H1 (cell line): ENCODE results near the gene HDAC9. TPM values are rescaled to one million over a fixed set of nuclear protein-coding genes. Genes with fewer than 3 reads are reported as not detected.

ENCODE experiments used
- ATF3 ChIP-seq: IDR thresholded peaks from 2 replicates; pipeline ENCODE4 v1.6.1; 2011; ENCODE audit warnings: low read depth, mild to moderate bottlenecking, low read length; ENCODE audit not compliant: insufficient read depth
- BRCA1 ChIP-seq: IDR thresholded peaks from 2 replicates; pipeline ENCODE4 v1.6.1; 2012; ENCODE audit warnings: low read depth, low read length, improper control_type of control experiment
- GABPA ChIP-seq: IDR thresholded peaks from 2 replicates; pipeline ENCODE4 v1.6.1; 2011; ENCODE audit warnings: mild to moderate bottlenecking, low read length, moderate library complexity, borderline replicate concordance; ENCODE audit not compliant: insufficient read depth
- HDAC2 ChIP-seq, 2 experiments: fragments of 300-600 bp in 1 of 2; sonication (generic) in 1 of 2; IDR thresholded peaks; 2 replicates each; pipeline ENCODE4 v1.6.1; 2011 to 2012; ENCODE audit warnings: low read depth in 2 of 2, low read length in 2 of 2, mild to moderate bottlenecking in 2 of 2, moderate library complexity in 2 of 2, borderline replicate concordance in 1 of 2, inconsistent platforms in 1 of 2
- SIN3A ChIP-seq, 2 experiments: IDR thresholded peaks in 1 of 2; conservative IDR thresholded peaks in 1 of 2; 2 replicates each; pipeline ENCODE4 v1.6.1; 2011 to 2012; ENCODE audit warnings: low read length in 2 of 2, improper control_type of control experiment in 1 of 2, low read depth in 1 of 2, mild to moderate bottlenecking in 1 of 2
- polyA plus RNA-seq, 7 experiments: library from polyadenylated mRNA; depleted of rRNA in 3 of 7; stranded (reverse) in 5 of 7; unstranded in 2 of 7; fragments of >200 nt in 5 of 7; fragments of 200-250 nt in 2 of 7; gene quantifications; 1 replicate in 5 of 7; 2 replicates in 1 of 7; 4 replicates in 1 of 7; pipeline versions ENCODE4 v1.2.1 to v1.2.3, GENCODE V29; 2011 to 2013; ENCODE audit warnings: missing spikeins in 2 of 7, mixed read lengths in 2 of 7
- total RNA-seq: library from RNA; stranded (reverse); fragmentation: NEBNext Ultra II Directional; extraction: Animal tissue kit (Norgen Biotek cat#: 25700); gene quantifications from 2 replicates; pipeline ENCODE4 v1.2.1, GENCODE V29; 2021

HDAC9 gene
- total and polyA plus RNA-seq, 2 of the 8 experiments (the other 6 are each of a cell fraction or from before 2014, with no cell fraction given): 9.5 to 13.1 TPM

DNA sequence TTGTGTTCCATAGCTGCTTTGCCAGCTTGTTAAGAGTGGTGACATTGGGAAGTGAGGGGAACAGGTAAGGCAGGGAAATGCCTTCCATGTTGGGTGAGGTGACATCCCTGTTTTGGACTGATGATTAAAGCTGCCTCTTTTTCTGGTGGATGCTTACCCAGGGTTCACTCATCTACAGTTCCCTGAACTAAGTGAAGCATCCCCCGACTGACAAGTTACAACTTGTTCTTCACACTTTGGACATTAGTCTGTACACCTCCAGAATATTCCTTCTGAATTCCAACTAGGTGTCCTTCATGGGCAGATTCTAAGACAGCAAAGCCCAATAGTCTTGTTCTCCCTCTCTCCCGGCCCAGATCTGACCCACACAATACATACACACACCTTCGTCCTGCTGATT lies 63.4 kb downstream of the HDAC9 start (continued):
- TF ChIP-seq ATF3: no peak
- no peak for TF ChIP-seq HDAC2 (IDR thresholded peaks at IDR 0.05; ENCODE audit: borderline replicate concordance in 1 of 2, low read depth in 2 of 2, low read length in 2 of 2)
- no peak for TF ChIP-seq BRCA1
- no peak for TF ChIP-seq GABPA
- TF ChIP-seq SIN3A (conservative IDR thresholded peaks at IDR 0.05 in 1 of 2, IDR thresholded peaks at IDR 0.05 in 1 of 2; ENCODE audit: low read depth in 1 of 2, low read length in 2 of 2): no peak
